Tongue (tissue), 2 donors: Measurements from ENCODE around the gene GALNT9. TPM values are rescaled to one million over a fixed set of nuclear protein-coding genes. Genes with fewer than 3 reads are reported as not detected.
"Not testable (repeated sequence)": the region's sequence is repeated elsewhere in the genome, so short reads cannot be mapped to it uniquely, and the experiment has no call there.

ENCODE experiments used
- DNase-seq: peaks from one replicate; pipeline ENCODE4 v3.0.0-alpha.2; 2015
- total RNA-seq: library from RNA; depleted of rRNA; stranded (reverse); fragments of >200 nt; gene quantifications from one replicate; pipeline ENCODE4 v1.2.3, GENCODE V29; 2014

GALNT9 gene
- total RNA-seq, 1 donor from 2014 or later: 0.92 TPM

DNA sequence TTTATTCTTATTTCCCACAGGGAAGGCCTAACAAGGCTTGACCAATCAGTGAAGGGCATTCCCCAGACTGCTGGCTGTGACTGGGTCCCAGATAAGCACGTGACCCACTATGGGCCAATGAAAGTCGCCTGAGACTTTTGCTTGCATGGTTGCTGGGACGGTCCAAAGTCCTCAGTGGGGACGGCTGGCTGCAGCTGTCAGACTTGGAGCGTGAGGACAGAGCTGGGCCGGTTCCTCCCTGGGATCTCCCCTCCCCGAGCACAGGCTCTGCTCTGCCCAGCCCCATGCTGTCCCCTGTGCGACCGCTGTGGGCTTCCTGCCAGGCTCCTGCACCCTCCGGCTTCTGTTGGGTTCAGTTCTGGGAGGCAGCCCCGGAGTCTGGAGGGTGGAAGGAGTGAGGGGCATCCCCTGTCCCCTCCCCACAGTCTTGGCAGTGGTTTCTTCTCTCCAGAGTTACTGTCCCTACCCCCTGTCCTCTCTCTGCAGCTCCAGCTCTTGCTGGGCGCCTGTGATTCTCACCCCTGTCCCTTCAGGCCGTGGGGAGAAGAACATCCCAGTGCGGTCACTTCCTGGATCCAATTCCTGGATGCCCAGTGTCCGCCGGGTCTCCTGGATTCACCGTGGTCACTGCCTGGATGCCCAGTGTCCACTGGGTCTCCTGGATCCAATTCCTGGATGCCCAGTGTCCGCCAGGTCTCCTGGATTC, 50.1 kb downstream of the GALNT9 start:
- peak; percentile 98 for DNase-seq

DNA sequence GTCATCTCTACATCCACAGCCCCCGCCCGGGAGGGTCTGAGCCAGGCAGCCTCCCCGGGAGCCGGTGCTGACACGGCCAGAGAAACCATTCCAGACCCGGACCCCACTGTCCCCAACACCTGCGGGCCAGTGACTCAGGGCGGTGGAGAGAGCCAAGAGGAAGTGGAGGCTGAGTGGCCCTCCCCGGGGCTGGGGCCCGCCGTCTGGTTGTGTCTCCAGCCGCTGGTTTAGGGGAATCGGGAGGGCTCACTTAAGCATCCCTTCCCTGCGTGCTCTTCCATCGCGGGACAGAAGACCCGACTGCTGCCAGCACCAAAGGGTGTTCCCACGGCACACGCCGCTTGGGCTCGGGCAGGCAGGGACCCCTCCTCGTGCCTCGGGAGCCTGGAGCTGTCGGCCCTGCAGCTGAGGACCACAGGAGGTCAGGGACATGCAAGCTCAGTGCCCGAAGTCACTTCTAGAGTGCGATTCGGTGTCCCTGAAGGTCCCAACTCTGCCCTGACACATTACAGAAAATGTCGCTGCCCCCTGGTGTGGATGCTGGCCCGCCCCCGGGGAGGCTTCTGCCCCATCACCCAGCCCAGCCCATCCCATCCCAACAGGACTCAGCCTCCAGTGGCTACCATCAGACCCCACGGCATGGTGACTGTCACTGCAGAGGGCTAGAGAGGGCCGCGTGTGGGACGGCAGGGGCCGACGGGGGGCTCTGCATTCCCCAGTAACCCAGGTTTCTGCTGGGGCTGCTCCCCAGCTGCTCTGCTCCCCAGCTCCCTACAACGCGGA, 50.8 kb downstream of the GALNT9 start:
- DNase-seq: no peak

DNA sequence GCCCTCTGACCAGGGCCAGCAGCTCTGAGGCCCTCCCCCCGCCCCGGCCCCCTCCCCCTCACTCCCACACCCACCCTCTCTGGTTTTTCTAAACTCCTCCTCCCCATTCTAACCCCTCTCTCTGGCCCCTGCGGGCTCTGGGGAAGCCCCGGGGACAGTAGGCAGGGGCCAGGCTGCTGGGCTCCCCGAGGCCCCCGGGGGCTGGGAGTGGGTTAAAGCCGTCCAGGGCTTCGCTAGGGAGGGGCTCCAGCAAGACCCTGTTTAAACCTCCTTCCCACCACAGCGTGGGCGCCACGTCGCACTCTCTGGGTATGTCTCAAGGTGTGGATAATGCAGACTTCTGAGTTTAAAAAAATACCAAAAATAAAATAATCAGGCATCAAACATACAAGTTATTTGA, 51.4 kb downstream of the GALNT9 start:
- DNase-seq: no peak

DNA sequence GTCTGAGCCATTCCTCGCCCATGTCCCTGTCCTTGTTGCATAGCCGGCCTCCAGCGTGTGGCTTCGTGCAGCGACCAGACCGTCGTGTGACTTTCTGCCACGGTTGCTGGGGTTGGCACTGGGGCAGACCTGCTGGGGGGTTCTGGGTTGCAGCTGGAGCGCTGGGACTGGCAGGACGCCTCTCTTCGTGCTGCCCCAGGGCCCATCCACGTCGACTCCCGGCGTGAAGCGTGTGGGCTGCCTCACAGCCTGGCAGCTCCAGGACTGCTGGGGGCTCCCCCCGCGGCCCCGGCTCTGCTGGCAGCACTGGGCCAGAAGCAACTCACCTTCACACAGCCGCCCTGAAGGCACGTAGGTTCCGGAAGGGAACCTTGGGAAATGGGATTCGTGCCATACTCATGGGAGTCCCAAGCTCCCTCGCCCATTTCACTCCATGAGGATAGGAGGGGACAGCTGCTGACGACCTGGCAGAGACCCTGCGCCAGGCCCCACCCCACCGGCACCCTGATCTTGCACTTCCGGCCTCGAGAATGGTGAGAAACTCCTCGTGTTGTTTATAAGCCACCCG, 51.9 kb downstream of the GALNT9 start:
- no peak for DNase-seq

DNA sequence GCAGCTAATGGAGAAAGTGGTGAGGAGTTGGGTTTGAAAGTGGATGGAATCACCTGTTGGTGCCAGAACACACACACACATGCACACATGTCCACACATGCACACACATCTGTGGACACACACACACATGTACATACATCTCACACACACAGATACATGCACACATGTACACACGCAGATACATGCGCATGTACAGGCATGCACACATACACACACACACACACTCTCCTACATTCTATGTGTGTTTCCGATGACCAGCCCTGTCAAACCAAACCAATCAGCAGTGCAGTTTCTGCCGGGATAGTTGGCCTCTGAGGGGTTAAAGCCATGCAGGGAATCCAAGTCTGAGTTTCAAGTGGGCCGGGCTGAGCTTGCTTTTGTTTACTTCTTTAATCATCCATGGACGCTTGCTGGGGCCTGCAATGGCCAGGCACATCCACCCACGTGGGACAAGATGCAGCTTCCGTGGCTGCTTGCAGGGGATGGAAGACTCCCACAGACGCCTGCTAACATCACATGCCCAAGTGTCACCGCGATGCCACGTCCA, 52.5 kb downstream of the GALNT9 start:
- DNase-seq: no peak

DNA sequence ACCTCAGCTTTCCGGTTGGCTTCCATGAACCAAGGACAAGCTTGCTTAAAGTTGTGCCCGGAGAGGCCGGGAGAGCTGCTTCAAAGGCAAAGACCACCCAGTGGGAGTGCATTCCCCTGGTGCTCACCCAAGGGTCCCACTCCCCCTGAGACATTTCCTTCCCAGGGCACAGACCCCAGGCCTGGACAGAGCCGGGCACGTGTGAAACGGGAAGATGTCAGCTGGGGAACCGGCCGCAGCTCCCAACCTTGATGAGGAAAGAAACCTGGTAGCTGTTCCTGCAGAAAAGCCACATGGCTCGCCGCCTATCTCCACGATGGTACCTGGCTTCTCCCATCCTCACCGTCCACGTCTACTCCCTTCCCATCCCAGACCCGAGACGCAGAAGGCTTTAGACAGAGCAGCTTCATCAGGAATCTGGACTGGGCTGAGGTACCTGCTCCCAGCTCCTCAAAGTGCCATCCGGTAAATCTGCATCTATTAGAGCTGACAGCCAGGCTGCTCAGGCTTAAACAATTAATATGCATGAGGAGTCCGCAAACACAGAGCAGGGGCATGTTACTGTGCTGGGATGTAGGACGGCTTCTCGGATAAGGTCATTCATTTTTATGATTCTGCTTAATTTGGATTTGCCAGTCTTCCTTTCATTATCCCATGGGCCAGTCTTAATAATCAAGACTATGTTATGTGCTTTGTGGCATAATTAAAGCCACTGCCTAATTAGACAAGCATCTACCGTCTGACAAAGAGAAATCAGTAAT, 53.1 kb downstream of the GALNT9 start:
- DNase-seq: no peak

DNA sequence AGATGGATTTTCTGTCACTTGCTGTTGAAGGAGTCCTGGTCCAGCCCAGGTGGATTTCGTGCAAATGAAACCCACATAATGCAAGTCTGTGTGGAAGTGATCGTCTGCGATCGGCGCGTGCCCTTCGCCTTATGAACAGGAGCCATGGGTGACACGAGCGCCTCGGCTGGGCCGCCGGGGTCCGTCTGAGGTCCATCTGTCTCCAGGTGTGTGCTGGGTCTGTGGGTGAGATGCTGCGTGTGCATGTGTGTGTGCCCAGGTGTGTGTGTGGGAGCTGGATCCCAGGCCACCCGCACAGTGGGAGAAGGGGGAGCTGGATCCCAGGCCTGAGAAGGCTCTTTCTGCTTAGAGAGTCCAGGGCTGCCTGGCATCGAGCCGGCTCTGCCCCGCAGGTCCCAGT, 53.8 kb downstream of the GALNT9 start:
- no peak for DNase-seq

DNA sequence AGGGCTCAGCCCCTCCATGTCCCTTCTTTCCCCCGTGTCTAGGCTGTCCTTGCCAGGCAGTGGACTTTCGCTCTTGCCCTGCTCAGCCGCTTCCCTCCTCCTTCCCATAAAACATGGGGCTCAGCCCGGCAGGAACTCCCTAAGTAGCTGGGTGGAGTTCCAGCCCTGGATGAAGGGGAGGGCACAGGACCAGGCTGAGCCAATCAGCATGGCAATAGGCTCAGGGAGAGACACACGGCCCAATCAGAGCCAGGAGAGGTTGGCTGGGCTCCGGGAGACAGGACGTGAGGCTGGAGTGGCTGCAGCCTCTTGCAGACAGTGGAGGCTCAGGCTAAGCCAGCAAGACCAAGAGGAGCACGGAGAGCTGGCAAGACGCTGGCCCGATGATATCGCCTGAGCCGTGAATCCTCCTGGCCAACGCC, 54.3 kb downstream of the GALNT9 start:
- DNase-seq: peak; percentile 83

DNA sequence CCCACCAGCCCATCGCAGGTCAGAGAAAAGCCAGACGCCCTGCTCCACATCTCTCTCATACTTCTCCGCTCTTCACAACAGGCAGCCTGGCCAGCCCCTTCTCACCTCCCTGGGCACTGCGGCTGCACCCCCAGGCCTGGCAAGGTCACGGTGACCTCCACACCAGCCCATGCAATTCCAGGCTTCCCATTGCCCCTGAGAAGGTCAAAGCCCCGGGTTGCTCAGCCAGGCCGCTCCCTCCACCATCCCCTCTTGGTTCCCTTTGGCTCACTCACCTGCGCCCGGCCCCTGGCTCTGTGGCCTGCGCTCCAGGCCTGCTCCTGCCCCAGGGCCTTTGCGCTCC, 55.4 kb downstream of the GALNT9 start:
- DNase-seq: no peak

DNA sequence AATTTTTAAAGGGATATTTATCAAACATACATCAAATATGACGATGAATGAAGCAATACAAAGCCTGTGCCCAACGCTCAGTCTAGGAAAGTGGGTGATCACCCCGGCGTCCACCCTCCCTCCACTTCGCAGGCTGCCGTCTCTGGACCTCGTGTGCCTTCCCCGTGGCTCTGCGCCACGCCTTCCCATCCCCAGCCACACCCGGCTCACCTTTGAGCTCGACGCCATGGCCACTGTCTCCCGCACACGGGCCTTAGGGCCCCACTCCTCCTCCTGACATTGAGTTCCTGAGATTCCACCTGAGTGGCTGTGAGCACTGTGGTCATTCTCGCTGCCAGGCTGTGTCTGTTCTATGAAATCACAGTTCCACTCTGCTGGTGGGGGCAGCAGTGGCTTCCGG, 56.7 kb downstream of the GALNT9 start:
- DNase-seq: no peak

DNA sequence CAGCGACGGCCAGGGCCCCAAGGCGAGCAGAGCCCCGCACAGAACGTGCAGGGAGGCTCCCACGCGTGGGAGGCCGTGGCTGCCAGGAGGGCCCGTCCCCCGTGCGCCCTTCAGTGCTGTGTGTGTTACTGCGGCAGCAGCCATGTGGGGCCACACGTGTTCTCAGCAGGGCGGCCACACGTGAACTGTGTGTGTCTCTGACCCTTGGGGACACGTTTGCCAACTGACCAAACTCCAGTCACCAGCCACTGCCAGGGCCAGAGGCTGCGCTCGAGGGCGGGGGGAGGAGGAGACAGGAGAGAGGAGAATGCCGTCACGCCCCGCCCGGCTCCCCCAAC, 57.7 kb downstream of the GALNT9 start:
- no peak for DNase-seq

DNA sequence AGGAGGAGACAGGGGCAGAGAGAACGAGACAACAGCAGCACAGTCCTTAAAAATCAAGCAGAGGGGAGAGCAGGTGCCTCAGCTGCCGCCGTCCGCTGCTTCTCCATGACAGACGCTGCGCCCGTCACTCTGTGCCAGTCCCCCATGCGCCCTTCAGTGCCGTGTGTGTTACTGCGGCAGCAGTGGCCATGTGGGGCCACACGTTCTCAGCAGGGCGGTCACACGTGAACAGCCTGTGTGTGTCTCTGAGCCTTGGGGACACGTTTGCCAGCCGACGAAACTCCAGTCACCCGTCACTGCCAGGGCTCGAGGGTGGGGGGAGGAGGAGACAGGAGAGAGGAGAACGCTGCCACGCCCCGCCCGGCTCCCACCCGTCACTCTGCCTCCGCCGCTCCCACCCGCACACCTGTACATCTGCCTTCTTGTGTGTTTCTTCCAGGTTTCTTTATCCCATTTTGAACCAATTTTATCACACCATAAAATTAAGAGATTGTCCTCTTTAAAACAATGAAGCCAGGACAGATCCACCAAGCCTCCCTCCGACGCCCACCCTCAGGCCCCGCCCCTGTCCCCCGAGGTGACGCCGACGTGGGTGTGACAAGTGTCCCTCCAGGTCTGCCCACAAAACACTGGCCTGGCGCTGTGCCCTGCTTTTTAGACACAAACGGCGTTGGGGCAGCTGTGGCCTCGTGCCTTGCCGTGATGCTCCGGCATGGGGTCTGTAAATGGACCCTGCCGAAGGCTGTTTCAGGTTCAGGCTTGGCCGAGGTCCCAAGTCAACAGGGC, 58.2 kb downstream of the GALNT9 start:
- peak; percentile 56 for DNase-seq

DNA sequence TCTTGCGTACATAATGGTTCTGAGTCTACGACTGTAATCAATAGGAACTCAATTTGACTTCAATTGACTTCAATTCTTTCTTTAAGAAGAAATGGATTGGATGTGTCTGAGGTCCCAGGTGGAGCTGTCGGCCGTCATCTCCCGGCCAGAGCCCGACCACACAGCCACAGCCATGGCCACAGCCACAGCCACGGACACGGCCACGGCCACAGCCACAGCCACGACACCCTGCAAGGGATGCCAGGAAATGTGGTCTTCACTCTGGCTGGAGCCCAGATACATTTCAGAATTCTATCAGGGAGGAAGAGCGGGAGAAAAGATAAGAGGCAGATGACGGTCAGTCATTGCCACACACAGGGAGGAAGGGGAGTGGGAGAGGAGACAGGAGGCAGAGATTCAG, 58.9 kb downstream of the GALNT9 start:
- no peak for DNase-seq

DNA sequence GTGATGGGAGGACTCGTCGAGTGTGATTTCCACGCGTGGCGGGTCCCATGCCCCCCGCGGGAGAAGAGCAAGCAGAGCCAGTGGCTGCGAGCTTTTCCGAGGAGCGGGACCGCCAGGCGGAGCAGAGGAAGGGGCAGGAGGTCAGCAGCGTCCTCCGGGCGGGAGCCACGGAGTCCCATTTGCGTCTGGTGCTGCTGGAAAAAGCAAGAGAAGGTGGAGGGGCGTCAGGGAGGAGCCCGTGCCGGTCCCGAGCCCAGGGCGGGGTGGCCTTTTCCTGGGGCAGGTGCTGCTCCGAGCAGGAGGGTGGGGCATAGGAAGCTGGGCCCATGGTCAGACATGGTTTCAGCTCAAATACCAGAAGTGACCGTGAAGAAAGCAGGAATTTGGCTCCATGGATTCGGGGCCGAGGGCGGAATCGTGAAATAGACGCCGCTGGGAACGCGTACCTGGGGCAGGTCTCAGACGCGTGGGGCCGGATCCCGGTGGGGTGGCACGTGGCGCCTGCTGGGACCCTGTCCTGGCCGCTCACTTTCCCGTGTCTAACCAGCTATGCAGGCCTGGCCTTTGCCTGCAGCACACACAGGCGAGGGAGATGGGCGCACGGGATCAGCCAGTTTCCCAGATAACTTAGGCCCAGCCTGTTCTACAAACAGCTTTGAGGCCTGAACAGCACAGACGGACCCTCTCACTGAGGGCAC, 60.0 kb downstream of the GALNT9 start:
- no peak for DNase-seq

DNA sequence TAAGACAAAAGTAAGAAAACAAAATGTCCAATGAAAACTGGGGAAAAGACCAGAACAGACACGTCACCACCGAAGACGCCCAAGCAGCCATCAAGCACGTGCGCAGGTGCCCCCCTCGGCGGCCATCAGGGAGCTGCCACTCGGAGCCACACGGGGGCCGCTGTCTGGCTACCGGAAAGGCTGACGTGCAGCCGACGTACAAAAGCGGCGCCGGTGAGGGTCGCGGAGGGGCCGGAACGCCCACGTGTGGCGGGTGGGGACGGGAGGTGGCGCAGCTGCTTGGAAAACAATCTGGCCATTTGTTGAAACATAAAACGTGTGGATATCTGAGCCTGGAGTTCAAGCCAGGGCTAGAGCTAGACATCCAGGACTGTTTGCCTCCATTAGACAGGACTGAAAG, 60.7 kb downstream of the GALNT9 start:
- DNase-seq: peak; percentile 90

DNA sequence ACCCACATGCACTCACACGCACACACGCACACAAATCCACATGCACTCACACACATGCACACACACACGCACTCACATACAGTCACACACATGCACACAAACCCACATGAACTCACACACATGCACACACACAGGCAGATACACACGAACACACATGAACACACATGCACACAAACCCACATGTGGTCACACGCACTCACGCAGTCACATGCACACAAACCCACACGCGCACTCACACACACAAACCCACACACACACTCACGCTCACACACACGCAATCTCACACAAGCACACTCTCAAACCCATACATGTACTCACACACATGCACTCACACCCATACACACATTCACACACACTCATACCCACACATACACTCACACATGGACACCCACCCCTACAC, 61.5 kb downstream of the GALNT9 start:
- no peak for DNase-seq

DNA sequence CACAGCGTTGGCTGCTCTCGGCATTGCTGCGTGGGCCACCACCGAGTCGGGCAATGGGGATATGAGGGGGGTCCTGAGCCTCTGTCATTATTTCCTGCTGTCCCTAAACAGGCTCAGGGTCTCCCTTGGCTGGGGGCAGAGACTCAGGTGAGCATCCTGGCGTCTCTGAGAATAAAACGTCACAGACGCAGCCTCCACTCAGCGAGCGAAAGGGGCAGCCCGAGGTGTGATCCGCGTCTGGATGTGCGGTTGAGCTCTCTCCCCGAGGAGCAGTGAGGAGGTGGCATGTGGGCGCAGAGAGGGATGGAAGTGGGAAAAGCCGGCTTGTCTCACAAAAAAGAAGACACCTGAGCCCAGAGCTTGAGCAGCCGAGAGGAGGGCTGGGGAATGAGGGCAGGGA, 62.6 kb downstream of the GALNT9 start:
- DNase-seq: no peak

DNA sequence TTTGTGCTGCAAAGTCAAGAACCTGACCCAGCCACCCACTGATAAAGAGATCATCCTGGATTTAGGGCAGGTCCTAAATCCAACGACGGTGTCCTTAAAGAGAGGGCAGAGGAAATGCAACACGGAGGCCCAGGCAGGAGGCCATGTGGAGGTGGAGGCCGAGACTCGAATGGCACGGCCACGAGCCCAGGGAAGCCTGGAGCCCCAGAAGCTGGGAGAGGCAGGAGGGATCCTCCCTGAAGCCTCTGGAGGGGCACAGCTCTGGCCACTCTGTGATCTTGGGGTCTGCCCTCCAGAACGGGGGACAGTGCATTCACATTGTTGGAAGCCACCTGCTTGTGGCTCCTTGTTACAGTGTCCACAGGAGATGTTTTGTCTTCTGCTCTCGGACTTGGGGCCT, 63.0 kb downstream of the GALNT9 start:
- no peak for DNase-seq

DNA sequence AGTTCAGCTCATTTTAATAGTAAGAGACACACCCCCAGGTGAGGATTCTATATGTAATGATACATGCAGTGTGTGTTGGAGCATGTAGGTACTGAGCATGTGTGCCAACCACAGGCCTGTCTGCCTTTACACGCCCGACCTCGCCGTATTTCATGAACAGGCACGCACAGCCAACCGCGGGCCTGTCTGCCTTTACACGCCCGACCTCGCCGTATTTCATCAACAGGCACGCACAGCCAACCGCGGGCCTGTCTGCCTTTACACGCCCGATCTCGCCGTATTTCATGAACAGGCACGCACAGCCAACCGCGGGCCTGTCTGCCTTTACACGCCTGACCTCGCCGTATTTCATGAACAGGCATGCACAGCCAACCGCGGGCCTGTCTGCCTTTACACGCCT, 63.6 kb downstream of the GALNT9 start:
- DNase-seq: not testable (repeated sequence)

DNA sequence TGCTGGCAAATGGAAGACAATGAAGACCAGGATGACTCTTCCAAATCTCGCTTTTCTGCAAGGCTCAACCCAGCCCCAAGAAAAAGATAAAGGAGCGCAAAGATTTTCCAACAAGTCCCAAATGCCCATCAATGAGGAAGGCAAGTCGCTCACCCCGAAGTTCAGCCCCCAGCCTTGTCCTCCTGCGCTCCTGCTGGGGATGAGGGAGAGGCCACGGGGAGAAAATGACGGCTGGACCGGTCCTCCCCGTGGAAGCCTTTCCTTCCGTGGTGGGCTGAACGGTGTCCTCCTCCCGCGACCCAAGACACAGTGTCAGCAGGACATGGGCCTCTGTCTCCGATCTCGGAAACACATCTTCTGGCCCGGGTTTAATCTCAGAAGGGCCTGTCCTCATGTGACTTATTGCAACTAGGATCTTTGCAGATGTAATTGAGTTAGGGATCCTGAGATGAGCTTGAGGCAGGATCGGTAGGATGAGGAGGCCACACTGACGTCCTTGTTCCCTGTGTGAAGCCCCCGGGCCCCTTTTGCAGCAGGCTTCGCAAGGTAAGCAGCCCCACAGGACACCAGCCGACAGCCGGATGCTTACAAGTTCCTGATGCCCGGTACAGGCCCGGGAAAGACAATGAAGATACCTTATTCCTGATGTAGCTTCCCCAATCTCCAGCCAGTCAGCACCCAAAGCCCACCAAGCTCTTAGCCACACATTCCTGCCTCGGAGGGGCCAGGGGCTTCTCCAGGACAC, 64.2 kb downstream of the GALNT9 start:
- no peak for DNase-seq
